IPS-15b (cell line): ENCODE results near the gene PIGM.

Source experiments
- H3K27me3 ChIP-seq: one replicate; pipeline ENCODE4 v1.6.1; 2013; ENCODE audit warnings: low read length; ENCODE audit not compliant: control insufficient read depth, insufficient read depth
- H3K36me3 ChIP-seq: one replicate; pipeline ENCODE4 v1.6.1; 2013; ENCODE audit warnings: low read length; ENCODE audit not compliant: control insufficient read depth, insufficient read depth
- H3K4me1 ChIP-seq: one replicate; pipeline ENCODE4 v1.6.1; 2013; ENCODE audit warnings: mild to moderate bottlenecking, low read length; ENCODE audit not compliant: control insufficient read depth, insufficient read depth
- H3K4me3 ChIP-seq: one replicate; pipeline ENCODE4 v1.5.1; 2013; ENCODE audit warnings: low read depth, low read length
- H3K9ac ChIP-seq: one replicate; pipeline ENCODE4 v1.6.1; 2013; ENCODE audit warnings: low read depth, mild to moderate bottlenecking, low read length
- H3K9me3 ChIP-seq: one replicate; pipeline ENCODE4 v1.6.1; 2013; ENCODE audit warnings: mild to moderate bottlenecking, low read length; ENCODE audit not compliant: control insufficient read depth, insufficient read depth

The PIGM gene

GRCh38 chr1:159994896-159995295 is 36.9 kb downstream of the PIGM start:
- H3K27me3 ChIP-seq = no peaks in the 10 kb centered on the region
- no peaks in the 10 kb centered on the region for H3K9me3 ChIP-seq
- H3K4me1 ChIP-seq = peaks cover 4% of the 10 kb centered on the region
- no peak overlapping the region for H3K9ac ChIP-seq
- no peak overlapping the region for H3K4me3 ChIP-seq
- no peaks in the 10 kb centered on the region for H3K36me3 ChIP-seq

GRCh38 chr1:159993911-159994310 is 37.9 kb downstream of the PIGM start:
- H3K9me3 ChIP-seq = no peaks in the 10 kb centered on the region
- no peak overlapping the region for H3K4me3 ChIP-seq
- no peaks in the 10 kb centered on the region for H3K27me3 ChIP-seq
- H3K9ac ChIP-seq = no peak overlapping the region
- no peaks in the 10 kb centered on the region for H3K36me3 ChIP-seq
- H3K4me1 ChIP-seq = peaks cover 4% of the 10 kb centered on the region

DNA sequence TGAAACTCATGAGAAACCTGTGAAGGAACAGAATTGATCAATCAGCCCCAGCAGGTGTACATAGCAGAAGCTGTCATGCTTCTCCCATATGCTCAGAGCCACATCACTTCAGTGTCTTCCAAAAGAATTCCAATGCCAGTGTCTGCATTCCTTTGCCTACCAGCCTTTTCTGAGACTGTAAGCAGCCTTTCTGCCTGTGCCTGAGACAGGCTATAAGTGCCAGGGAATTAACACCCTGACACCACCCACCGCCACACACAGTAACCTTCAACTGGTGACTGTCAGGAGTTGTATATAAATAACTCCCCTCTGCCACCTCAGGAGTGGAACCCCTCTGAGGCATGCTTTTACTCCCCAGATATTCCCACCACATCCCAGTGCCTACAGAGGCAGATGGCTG is 39.6 kb downstream of the PIGM start:
- peaks cover 4% of the 10 kb centered on the region for H3K4me1 ChIP-seq
- H3K4me3 ChIP-seq = no peak overlapping the region
- no peaks in the 10 kb centered on the region for H3K36me3 ChIP-seq
- H3K27me3 ChIP-seq = no peaks in the 10 kb centered on the region
- no peaks in the 10 kb centered on the region for H3K9me3 ChIP-seq
- H3K9ac ChIP-seq = no peak overlapping the region

- H3K9me3 ChIP-seq = no peaks in the 10 kb centered on the region
- H3K4me3 ChIP-seq = no peak overlapping the region
- H3K36me3 ChIP-seq = no peaks in the 10 kb centered on the region
- H3K9ac ChIP-seq = no peak overlapping the region
- no peaks in the 10 kb centered on the region for H3K27me3 ChIP-seq
- peaks cover 4% of the 10 kb centered on the region for H3K4me1 ChIP-seq
Observed at GRCh38 chr1:159991513-159991912, 40.3 kb downstream of the PIGM start.

DNA sequence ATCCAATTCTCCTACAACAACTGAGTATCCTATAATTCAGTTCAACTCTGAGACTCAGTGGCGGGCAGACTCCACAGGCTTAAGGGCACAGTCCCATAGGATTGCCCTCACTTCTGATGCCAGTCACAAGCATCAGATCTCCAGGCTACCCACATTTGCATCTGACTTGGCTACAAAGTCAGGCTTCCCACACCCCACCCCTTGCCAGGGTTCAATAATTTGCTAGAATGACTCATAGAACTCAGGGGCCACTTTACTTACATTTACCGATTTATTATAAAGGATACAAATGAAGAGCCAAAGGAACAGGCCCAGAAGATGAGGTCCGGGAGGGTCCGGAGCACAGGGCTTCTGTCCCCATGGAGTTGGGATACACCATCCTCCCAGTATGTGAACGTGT is 41.8 kb downstream of the PIGM start:
- no peaks in the 10 kb centered on the region for H3K36me3 ChIP-seq
- no peaks in the 10 kb centered on the region for H3K27me3 ChIP-seq
- H3K9ac ChIP-seq = no peak overlapping the region
- H3K4me1 ChIP-seq = peaks cover 4% of the 10 kb centered on the region
- no peak overlapping the region for H3K4me3 ChIP-seq
- H3K9me3 ChIP-seq = no peaks in the 10 kb centered on the region

- Histone ChIP-seq H3K27me3 (no peaks in the 10 kb centered on the region), H3K4me1 (peaks cover 4% of the 10 kb centered on the region), H3K9me3 (no peaks in the 10 kb centered on the region), H3K4me3 (no peak overlapping the region), H3K9ac (no peak overlapping the region), H3K36me3 (no peaks in the 10 kb centered on the region)
Observed at GRCh38 chr1:159989581-159989980, 42.2 kb downstream of the PIGM start.

DNA sequence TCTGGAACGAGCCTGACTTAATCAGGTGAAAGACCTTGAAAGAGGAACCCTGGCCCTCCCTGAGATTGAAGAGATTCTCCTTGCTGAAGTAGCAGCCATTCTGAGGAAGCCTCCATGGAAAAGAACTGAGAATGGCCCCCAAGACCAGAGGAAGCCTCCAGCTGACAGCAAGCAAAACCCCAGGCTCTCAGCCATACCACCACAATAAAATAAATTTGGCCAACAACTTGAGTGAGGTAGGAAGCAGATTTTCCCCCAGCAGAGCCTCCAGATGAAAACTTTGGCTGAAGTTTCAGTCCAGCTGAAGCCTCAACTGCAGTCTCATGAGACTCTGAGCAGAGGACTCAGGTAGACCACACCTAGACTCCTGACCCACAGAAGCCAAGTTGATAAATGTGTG is 43.8 kb downstream of the PIGM start:
- Histone ChIP-seq H3K36me3 (no peaks in the 10 kb centered on the region), H3K9ac (no peak overlapping the region), H3K4me3 (no peak overlapping the region), H3K4me1 (peaks cover 4% of the 10 kb centered on the region), H3K27me3 (no peaks in the 10 kb centered on the region), H3K9me3 (no peaks in the 10 kb centered on the region)

DNA sequence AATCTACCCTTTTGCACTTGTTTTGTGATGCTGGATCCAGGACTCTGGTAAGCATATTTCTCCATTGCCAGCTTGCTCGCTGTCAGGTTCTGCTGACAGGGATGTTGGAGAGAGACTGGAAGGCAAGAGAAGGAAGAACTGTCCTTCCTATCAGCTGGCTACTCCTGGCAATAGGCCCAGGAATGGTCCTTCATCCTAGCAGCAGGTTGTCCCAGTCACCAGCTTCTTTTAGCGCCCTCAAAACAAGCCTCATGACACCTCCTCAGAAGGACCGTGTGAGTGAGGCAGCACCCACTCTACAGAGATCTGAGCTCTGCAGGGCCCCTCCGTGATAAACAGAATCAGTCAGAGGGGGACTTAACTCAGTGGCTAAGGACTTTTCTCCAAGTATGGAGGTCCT is 44.6 kb downstream of the PIGM start:
- no peaks in the 10 kb centered on the region for H3K36me3 ChIP-seq
- peaks cover 4% of the 10 kb centered on the region for H3K4me1 ChIP-seq

DNA sequence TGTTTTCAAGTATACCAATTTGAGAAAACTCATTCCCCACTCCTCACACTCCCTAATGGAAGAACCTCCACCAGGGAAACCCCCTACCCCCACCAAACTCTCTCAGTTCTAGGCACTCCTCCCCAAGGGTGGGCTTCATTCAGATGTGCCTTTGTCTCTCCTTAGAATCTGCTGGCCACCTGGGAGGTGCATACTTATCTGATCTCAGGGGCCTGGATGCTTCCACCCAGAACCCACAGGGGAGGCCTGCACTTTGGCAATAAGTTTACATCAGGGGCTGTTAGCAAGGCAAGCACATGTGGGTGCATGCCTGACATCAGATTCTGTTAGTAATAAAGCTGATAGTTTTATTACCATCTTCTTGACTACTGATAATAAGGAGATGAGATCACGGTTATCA is 45.3 kb downstream of the PIGM start:
- H3K9me3 ChIP-seq = no peaks in the 10 kb centered on the region
- H3K36me3 ChIP-seq = no peaks in the 10 kb centered on the region
- no peak overlapping the region for H3K4me3 ChIP-seq
- peaks cover 4% of the 10 kb centered on the region for H3K4me1 ChIP-seq
- H3K27me3 ChIP-seq = no peaks in the 10 kb centered on the region
- no peak overlapping the region for H3K9ac ChIP-seq

More for the DNA sequence above, 44.6 kb downstream of the PIGM start:
- Histone ChIP-seq H3K9me3 (no peaks in the 10 kb centered on the region), H3K9ac (no peak overlapping the region), H3K4me3 (no peak overlapping the region), H3K27me3 (no peaks in the 10 kb centered on the region)

GRCh38 chr1:159986093-159986492 is 45.7 kb downstream of the PIGM start:
- no peaks in the 10 kb centered on the region for H3K27me3 ChIP-seq
- no peak overlapping the region for H3K4me3 ChIP-seq
- H3K9me3 ChIP-seq = no peaks in the 10 kb centered on the region
- H3K36me3 ChIP-seq = no peaks in the 10 kb centered on the region
- no peak overlapping the region for H3K9ac ChIP-seq
- peaks cover 4% of the 10 kb centered on the region for H3K4me1 ChIP-seq

GRCh38 chr1:159985473-159985872 is 46.3 kb downstream of the PIGM start:
- no peaks in the 10 kb centered on the region for H3K36me3 ChIP-seq
- H3K9me3 ChIP-seq = no peaks in the 10 kb centered on the region
- no peak overlapping the region for H3K4me3 ChIP-seq
- H3K9ac ChIP-seq = no peak overlapping the region
- peaks cover 4% of the 10 kb centered on the region for H3K4me1 ChIP-seq
- no peaks in the 10 kb centered on the region for H3K27me3 ChIP-seq

GRCh38 chr1:159983681-159984080 is 48.1 kb downstream of the PIGM start:
- Histone ChIP-seq H3K9ac (no peak overlapping the region), H3K4me1 (no peaks in the 10 kb centered on the region), H3K36me3 (no peaks in the 10 kb centered on the region), H3K9me3 (no peaks in the 10 kb centered on the region), H3K4me3 (no peak overlapping the region), H3K27me3 (no peaks in the 10 kb centered on the region)

- no peaks in the 10 kb centered on the region for H3K36me3 ChIP-seq
- no peaks in the 10 kb centered on the region for H3K4me1 ChIP-seq
- no peak overlapping the region for H3K4me3 ChIP-seq
- peaks cover under 1% of the 10 kb centered on the region for H3K27me3 ChIP-seq
- no peaks in the 10 kb centered on the region for H3K9me3 ChIP-seq
- H3K9ac ChIP-seq = no peak overlapping the region
Observed at GRCh38 chr1:159982280-159982679, 49.5 kb downstream of the PIGM start.
